HTERT RPE-1 (cell line): ENCODE results near the gene IL17A.

Experiments used
- in situ Hi-C: fragments of 300-500 bp; cut with MboI; formaldehyde crosslinking; loops from 4 replicates; pipeline ENCODE4 v1.14.3; 2020; ENCODE audit warnings: low sequenced_read_pairs

Gene IL17A

DNA sequence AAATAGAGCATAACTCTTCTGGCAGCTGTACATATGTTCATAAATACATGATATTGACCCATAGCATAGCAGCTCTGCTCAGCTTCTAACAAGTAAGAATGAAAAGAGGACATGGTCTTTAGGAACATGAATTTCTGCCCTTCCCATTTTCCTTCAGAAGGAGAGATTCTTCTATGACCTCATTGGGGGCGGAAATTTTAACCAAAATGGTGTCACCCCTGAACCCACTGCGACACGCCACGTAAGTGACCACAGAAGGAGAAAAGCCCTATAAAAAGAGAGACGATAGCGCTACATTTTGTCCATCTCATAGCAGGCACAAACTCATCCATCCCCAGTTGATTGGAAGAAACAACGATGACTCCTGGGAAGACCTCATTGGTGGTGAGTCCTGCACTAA is at the start of gene IL17A:
Gene IL17A (plus strand): TSS at position 301 of the 400 bp plus-strand sequence. CDS start 57 bp downstream, at position 358.
- in situ Hi-C loops, result no loop called here

DNA sequence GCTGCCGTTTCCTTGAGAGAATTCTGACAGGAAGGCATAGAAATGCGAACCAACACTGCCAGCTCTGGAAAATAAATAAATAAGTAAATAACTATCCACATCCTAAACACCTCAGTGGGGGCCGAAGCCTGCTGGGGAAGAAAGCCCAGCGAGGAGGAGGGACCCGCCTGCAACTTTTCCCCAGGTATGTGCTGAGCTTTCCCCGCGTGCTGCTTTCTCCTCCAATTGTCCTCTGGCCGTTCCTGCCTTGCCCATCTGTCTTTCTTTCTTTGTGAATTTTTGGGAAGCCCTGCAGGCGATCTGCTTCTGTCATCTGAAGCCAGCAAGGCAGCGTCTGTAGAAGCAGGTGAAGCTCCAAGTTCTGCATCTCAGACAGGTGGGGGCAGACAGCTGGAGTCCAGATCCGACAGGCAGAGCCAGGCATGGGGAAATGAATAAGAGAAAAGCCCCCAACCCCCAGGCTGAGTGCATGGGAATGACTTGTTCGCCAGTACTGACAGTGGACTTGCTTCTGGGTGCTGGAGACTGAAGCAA is 49.2 kb upstream of the IL17A start:
- in situ Hi-C loops, result no loop called here

DNA sequence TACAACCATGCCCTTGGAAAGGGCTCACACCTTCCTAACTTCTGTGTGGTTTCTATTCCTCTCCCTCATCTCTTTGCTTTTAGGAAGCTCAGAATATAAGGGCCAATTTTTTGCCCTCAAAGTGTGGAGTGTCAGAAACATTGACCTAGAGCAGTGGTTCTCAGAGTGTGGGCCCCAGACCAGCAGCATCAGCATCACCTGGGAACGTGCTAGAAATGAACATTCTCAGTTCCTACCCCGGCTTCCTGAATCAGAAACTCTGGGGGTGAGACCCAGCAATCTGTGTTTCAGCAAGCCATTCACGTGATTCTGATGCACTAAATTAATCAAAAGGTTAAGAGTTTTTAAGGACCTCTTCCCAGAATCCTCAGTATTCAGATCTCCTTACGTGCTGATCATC is 47.9 kb upstream of the IL17A start:
- in situ Hi-C loops, result no loop called here

DNA sequence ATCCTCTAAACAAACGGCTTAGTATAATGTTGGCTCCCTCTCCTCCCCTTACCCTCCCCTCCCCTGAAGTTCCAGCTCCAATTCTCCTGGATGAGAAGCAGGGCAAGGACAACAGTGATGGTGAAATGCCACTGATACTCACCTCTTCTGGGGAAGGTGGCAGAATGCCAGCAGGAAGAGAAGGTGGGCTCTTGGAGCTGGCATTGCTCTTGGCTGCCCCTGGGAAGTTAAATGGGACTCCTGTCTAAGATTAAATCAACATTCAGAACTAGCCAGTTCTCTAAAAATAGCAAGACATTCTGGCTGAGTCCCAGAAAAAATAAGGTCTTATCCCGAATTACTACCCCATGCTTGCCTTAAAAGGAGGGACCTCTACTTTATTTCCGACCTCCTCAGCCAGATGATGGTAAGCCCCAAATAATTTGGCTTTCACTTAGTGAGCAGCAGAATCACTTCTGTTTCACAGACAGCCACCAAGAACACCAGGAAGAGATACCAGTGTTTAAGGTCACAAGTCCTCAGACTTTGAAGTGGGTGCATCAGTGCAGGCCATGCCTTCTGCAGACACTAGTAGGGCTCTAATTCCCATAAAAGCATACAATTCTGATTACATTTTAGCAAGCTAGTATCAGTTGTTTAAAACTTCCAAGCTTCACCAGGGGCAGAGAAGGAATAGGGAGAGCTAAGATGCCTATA is 46.0 kb upstream of the IL17A start:
- in situ Hi-C loops, result no loop called here

DNA sequence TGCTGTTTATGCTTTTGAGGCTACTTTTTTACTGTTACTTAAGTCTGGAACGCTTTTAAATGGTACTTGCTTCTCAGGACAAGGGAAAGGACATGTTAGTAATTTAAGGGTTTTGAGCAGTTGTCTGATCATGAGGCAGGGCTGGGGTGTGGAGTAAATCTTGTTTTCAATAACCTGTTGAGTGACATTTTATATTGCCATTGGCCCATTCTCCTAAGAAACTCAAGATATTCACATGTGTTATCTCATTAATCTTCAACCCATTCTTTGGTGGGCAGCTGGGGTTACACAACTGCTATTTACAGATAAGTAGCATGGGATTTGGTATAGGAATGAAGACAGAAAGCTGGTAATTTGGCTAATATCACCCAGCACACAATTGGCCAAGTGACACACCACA is 44.6 kb upstream of the IL17A start:
- in situ Hi-C loops, result no loop called here

DNA sequence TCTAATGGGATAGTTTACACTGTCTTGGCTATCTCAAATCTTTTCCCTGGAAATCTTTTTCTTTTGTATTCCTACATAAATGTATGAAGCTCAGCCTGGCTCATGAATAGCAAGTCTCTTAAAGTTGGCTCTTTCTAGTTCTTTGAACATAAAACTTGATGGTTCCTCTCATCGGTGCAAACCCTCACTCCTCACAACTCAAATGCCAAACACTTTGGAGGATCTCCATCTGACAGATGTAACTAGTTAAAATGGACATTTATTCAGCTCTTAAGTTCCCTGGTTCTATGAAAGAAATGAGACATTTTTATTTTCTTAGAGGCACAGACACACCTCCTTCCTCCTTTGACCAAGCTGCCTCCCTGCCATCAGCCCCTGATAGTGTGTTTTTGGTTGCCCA is 43.6 kb upstream of the IL17A start:
- in situ Hi-C loops, result no loop called here

DNA sequence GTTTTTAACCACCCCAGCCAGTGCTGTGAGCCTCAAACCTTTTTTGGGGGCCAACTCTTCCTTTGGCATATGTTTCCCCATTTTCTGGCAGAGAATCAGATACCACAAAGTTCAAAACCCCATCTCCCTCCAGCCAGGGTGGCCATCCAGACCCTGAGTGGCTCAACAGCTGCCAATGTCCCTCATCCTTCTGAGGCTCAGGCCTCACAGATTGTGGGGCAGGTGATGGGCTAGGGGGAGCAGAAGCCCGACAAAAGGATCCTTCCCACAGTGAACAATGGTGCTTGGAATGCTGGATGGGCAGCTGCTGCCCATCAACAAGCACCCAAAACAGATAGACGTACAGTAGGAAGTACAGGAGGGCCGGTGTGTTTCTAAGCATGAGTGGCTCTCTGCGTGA is 42.6 kb upstream of the IL17A start:
- in situ Hi-C loops, result no loop called here

DNA sequence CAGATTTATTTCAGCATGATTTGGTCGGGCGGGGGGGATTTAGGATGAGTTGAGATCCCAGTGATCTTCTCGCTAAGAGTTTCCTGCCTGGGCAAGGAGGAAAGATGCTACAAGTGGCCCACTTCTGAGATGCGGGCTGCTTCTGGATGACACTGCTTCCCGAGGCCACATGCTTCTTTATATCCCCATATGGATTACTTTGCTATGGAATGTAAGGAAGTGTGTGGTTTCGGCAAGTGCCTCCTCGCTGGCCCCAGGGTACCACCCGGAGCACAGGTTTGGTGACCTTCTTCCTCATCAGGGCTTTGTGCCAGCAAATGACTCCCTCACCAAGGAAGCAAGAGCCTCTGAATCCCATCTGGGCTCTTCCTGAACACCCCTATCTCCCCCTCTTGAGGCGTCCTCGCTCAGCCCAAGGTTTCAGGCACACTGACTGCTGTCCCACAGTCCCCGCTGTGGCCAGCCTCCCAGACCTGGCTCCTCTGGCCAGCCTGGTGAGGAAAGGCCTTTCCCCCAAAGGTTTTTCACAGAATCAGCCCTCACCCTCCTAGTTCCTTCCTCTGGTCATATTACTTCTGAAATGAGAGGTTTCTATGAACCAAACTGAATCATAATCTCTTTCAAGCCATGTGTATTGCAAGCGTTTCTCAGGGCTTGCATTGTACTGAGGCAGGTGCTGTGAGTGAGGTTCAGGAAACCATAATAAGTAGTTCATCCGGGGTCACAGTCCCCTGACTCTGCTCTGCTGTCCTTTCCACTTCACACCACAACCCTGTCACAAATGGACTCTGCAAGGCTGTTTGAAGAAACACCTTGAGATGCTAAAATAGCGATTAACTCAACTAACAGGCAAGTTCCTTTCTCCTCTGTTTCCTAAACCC is 41.7 kb upstream of the IL17A start:
- in situ Hi-C loops, result no loop called here

DNA sequence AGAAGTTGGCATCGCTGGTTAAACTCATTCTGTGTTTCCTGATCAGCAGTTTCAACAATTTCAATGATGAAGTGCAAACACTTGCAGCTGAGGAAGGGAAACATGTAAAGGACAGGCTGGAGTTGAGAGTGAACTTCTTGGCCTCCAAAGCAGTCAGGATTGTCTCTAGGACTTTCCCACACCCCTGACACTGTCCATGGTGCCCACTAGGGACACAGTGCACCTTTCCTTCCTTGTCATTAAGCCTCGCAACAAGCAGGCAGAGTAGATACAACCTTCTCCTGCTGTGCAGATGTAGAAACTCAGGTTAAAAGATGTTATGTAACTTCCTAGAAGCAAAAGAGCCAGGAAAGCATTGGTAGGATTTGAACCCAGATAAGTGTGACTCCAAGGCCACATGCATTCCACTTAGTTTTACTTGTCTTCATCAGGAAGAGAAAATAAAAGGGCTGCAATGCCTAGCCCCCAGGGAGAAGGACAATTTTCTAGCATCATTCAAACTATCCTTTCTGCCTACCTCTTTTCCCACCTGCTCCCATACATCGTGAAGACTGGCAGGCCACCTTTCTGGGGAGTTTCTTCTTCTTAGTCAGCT is 39.2 kb upstream of the IL17A start:
- in situ Hi-C loops, result no loop called here

DNA sequence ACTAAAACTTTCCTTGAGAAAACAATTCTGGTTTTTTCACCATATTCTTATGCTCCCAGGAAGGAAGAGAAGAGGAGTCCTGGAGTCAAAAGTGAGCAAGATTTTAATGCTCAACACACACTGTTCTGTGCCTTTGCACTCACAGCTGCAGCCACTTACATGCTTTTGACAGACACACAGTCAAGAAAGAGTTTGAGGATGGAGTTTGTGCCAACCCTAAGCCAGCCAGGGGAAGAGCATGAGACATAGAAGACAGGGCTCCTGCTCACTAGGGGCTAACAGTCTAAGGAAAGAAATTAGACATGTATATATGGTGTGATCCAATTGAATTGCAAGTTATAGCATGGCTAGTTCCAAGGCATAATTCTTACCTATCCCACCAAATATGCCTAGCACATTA is 37.1 kb upstream of the IL17A start:
- in situ Hi-C loops, result no loop called here

DNA sequence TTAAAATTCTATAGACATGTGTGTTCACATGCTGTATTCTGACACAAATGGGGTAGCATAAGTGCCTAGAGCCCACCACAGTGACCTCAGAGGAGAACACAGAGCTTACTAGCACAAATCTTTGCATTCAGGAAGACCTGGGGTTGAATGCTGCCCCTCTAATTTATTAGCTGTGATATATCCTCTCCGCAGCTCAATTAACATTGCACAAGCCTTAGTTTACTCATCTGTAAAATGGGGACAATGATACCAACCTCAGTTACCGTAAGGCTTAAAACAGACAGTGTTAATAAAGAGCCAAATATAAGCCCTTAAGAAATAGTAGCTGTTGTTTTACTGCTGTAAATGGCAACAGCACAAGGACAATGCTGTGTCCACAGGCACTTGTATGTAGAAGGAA is 36.2 kb upstream of the IL17A start:
- in situ Hi-C loops, result no loop called here

DNA sequence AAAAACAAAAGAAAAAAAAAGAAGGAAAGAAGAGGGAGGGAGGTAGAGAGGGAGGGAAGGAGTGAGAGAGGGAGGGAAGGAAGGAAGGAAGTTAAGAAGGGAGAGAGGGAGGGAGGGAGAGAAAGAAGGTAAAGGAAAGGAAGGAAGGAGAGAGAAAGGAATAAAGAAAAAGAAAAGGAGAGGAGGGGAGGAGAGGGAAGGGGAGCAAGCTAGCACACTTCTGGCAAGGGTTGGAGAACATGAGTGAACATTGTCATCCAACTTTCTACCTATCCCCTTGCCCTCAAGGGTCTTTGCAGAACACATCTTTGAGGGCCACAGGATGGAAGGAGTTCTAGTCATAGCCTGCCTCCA is 34.1 kb upstream of the IL17A start:
- in situ Hi-C loops, result no loop called here

DNA sequence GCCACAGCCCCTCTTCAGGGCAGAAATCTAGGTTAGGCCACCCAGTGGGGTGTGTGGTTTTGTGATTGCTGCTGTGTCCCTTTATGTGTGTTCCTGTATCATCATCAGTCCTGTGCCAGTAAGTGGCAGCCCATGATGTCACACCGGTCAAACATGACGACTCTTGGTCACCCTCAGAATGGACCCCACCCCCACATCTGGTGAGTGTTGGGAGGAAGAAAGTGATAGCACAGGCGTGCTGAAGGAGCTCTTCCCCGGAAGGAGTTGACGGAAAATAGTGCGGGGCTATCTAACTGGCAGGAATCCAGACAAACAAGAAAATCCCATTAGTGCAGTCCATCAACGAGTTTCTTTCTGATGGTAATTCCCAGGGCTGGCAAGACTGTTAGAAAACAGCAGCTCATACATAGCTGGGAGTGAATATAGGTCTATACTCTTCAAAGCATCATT is 33.4 kb upstream of the IL17A start:
- in situ Hi-C loops, result no loop called here

DNA sequence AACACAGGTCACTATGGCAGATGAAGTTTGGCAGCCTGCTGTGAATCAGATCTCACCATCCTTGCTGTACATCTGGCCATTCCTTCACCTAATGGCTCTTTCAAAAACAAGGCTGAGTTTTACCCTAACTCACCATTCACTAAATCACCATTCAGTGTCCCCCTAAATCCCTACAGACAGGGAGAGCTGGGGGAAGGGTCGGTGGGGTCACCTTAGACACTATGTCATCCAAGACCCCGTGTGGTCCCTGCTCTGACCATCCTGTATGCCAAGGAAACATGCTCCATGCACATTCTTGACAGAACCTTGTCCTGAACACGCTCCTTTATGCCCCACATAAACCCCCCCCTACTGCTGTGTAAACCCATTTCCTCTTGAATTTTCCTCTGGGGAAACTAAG is 31.8 kb upstream of the IL17A start:
- in situ Hi-C loops, result no loop called here

DNA sequence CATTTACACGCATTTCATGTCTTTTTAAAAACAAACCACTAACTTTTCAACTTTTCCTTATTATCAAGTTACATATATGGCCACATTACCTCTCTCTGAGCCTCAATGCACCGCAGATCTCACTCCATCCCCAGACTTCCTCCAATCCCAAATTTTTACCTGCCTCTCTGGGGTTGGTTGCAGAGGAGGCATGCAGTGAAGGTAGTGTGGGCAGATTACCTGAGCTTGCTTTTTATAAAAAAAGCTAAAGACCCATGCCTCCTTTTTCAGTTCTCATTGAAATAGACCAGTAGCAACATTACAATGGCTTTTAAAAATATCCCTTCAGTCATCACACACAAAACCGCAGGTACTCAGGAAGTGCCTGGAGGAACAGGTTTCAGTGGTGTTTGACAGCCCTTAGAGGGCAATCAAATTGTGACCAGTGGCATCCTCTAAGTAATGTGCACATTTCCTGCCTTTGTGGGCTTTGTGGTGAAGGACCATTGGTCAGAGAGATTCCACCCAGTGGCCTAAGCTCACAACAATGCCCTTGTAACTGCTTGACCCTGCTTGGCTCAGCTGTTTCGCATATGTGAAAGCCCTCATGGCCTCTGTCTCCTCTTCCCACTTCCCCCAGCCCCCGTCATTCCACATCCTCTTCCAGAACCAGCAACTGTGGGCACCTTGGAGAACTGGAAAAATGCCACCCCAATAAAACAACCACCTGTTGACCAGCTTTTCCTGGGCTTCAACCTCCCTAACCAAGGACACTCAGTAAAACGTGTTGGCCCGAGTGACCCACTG is 30.2 kb upstream of the IL17A start:
- in situ Hi-C loops, result no loop called here

DNA sequence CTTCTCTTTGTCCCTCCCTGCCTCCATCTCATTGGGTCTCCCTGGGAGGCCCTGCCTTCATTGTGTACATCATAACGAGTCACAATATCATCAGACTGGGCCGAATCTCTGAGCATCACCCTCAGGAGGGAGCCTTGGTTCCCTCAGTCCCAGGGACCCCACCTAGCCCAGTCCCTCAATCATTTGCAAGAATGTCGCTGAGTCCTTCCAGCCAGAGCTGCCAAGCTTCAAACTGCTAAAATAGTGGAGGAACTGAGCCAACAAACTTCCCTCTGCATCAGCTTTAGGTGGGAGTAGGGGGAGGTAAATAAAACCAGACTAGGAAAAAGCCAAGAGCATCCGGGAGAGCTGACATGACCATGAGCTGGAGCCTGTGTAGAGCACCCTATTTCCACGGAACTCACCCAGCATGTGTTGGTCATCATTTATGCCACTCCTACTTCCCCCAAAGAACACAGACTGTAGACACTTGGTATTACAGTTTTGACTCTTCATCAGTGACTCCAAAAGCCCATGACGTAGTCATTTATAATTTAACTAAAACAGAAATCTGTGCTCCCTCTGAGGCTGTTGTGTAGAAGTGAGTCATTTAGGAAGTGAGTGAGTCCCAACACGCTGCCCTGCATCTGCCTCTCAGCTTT is 28.8 kb upstream of the IL17A start:
- in situ Hi-C loops, result no loop called here

DNA sequence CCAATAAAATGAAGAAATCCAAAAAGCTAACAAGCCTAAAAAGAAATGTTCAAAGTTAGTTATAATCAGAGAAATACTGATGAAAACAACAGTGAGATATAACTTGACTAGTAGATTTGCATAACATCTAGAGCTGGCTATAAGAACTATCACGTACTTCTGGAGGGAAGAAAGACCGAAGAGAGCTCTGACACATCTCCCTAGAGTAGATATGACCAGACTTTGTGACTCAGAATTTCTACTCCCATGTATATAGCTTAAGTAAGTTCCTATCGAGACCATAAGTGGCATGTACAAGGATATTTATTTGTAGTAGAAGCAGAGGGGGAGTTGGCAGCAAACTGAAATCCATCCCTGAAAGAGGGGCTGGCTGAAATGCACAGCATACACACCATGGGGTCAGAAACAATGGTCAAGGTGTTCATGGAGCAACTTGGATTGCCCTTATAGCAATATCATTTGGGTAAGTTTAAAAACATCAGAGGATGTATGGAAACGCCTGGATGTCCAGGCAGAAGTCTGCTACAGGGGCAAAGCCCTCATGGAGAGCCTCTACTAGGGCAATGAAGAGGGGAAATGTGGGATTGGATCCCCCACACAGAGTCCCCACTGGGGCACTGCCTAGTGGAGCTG is 25.6 kb upstream of the IL17A start:
- in situ Hi-C loops, result no loop called here

DNA sequence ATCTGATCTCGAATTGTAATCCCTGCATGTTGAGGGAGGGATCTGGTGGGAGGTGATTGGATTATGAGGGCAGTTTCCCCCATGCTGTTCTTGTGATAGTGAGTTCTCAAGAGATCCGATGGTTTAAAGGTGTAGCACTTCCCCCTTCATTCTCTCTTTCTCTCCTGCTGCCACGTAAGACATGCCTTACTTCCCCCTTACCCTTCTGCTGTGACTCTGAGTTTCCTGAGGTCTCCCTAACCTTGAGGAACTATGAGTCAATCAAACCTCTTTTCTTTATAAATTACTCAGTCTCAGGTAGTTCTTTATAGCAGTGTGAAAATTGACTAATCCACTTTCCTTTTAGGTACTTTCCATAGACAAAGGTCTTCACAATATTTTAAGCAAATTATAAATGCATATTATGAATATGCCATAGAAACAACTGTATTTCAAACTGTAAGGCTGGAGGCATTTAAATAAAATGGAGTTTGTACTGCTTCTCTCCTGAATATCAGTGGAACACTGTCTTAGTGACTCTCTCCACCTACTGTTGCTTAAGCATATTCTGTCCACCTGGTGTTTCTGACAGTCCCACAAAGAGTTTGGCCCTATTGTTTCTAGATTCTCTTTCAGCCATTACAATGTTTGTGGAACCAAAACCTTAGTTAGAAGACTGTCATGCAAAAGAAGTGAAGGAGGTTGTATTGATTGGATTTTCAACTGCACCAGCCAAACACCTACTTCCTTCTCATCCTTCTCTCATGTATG is 24.3 kb upstream of the IL17A start:
- in situ Hi-C loops, result no loop called here
